ENCODE measurements around the gene ZNF19.
"Not testable (repeated sequence)": the region's sequence is repeated elsewhere in the genome, so short reads cannot be mapped to it uniquely, and the experiment has no call there.

The ZNF19 gene

GRCh38 chr16:71489122-71489521 is at the start of gene ZNF19:
Gene ZNF19, minus strand, starts transcription at chr16:71489324. Its CDS starts 7,210 bp downstream, at chr16:71482114.
- no peak for DNase-seq

- peak; percentile 75 for DNase-seq
Measured at GRCh38 chr16:71537643-71538042, 48.5 kb upstream of the ZNF19 start.

DNA sequence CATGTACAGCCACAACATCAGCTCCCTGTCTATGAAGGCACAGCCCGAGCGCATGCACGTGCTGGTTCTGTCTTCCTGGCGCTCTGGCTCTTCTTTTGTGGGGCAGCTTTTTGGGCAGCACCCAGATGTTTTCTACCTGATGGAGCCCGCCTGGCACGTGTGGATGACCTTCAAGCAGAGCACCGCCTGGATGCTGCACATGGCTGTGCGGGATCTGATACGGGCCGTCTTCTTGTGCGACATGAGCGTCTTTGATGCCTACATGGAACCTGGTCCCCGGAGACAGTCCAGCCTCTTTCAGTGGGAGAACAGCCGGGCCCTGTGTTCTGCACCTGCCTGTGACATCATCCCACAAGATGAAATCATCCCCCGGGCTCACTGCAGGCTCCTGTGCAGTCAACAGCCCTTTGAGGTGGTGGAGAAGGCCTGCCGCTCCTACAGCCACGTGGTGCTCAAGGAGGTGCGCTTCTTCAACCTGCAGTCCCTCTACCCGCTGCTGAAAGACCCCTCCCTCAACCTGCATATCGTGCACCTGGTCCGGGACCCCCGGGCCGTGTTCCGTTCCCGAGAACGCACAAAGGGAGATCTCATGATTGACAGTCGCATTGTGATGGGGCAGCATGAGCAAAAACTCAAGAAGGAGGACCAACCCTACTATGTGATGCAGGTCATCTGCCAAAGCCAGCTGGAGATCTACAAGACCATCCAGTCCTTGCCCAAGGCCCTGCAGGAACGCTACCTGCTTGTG is 47.8 kb upstream of the ZNF19 start:
- no peak for DNase-seq

DNA sequence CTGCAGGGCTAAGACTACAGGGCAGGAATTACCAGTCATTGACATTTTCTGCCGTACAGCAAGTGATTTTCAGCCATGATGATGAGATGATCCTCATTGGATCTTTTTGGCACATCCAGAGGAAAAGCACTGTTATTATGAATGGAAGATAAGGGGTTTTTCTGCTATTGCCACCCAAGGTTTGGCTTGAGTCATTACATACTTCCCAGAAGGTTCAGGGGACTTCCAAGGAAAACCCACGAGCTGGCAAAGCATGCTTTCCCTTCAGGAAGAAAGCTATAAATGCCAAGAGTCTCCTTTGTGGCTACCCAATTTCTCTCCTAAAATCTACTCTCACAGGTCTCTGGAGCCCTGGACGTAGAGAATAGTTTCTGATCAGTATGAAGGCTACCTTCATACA is 43.2 kb upstream of the ZNF19 start:
- no peak for DNase-seq

DNA sequence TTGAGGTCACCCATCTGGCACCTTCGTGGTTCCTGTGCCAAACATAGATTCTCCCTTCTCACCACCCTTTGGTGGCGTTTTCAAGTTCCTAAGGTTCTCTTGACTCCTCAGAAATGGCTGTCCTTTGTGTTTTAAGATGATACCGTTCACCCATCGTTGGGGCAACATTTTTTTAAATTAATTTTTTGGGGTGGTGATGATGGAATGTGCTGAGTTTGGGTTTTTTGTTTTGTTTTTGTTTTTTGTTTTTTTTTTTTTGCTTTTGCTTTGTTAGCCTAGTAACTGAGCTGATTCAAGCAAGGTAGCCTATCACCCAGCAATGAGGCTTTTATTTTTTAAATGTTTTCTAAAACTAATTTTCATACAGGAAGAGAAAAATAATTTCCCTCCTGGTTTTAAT is 39.7 kb upstream of the ZNF19 start:
- DNase-seq: no peak

DNA sequence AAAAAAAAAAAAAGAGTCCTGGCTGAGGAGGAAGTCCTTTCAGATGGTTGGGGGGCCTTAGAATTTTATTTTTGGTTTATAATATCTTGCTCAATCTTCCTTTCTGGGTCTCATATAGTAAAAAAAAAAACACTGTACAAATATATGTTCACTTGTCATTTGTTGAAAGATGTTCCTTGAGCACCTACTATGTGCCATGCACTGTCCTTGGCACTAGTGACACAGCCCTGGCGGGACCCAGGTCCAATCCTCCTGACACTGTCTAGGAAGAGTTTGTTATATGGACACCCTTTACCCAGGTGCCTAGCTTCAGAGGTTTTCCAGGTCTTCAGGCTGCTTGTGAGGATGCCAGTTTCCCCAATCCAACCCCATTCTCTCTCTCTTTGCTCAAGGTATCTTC is 39.1 kb upstream of the ZNF19 start:
- DNase-seq: no peak

DNA sequence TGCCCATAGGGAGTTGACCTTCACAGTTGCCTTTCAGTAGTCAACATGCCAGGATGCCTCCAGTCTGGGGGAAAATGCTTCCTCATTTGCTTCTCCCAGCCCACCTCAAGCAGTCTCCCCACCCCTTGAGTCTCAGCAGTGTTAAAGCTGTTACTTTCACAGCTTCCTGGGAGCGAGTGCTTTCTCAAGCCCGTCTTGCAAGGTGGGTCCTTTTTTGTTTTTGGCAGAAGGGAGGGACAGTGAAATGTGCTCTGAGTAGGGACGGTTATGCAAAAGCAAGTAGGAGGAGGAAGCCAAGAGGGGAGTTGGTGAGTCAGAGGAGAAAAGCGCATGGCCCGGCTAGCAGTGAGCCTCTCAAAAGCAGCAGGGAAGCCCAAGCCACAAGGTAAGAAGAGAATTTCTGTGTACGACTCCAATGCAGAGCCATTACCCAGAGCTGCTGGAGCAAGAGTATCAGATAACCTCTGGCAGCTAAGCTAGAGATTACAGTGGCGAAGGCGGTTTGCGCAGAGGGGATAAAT is 37.0 kb upstream of the ZNF19 start, which contains the start of gene CHST4:
Gene CHST4 (plus strand): TSS at position 316 of the 521 bp plus-strand sequence. CDS start 10,252 bp downstream, outside the sequence.
- DNase-seq: peak; percentile 72

DNA sequence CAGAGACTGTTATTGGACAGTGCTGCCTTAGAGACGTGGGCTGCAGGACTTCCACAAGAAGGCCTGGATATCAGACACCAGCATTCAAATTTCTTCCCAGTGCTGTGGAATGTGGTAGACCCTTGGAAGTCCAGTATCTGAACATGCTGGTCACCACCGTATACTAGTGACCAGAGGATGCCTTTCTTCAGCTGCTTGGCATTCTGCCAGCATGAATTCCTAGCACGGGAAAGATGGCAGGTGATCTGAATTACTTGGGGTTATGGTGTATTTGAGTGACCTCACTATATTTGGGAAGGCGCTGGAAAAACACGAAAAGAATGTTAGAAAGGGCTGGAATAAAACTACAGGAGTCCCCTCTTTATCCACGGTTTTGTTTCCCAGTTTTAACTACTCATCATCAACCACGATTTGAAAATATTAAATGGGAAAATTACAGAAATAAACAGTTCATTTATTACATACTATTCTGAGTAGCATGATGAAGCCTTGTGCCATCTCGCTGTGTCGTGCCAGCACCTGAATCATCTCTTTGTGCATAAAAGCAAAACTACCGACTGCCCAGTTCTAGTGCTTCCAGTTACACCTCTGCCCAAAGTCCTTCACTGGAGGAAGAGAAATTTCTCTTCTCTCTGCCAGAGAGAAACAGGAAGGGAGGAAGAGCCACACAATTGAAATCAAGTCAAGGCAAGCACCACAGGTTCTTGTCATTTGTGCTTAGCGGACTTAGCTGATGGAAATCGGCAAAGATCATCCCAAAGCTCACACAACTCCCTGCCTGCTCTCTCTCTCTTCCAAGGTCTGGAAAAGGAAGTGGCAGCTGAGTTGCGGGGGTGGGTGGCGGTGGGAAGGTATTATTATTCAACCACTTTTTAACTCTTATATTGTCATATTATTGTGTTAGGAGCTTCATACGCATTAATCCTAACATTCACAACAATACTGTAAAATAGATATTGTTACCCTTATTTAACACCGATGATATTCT is 35.7 kb upstream of the ZNF19 start:
- DNase-seq: no peak

DNA sequence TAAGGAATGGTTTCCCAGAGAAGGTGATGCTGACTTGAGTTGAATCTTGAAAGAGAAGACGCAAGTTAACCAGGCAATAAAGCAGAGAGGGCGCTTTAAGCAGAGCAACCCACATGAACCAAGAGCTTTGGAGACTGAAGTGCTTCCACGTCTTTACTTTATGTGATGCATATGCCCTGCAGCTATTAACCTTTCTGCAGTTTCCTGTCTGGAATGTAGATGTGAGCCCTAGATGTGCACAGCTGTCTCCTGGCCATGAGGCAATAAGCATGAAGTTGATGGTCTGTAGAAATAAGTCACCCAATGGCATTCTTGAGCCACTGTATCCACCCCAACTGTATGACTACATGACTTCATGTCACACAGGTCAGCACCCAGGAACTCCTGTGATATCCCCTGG is 31.4 kb upstream of the ZNF19 start:
- DNase-seq: no peak

DNA sequence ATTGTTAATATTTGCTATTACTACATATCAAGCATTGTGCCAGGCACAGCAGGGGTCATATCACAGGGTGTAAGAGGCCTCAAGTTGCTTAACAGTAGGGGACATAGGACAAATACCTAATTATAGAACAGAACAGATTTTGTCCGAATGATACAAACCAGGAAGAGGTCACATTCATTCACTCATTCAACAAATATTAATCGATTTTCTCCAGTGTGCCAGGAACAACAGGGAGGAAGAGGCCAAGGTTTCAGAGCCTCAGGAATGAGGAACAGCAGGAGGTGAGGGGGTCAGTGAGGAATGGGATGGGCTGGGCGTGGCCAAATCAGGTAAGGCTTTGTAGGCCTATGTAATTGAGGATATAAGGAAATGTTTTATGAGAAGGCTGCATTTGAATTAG is 25.9 kb upstream of the ZNF19 start:
- no peak for DNase-seq

- peak; percentile 14 for DNase-seq
Measured at GRCh38 chr16:71514476-71514875, 25.4 kb upstream of the ZNF19 start.

- no peak for DNase-seq
Measured at GRCh38 chr16:71513302-71513701, 24.2 kb upstream of the ZNF19 start.

DNA sequence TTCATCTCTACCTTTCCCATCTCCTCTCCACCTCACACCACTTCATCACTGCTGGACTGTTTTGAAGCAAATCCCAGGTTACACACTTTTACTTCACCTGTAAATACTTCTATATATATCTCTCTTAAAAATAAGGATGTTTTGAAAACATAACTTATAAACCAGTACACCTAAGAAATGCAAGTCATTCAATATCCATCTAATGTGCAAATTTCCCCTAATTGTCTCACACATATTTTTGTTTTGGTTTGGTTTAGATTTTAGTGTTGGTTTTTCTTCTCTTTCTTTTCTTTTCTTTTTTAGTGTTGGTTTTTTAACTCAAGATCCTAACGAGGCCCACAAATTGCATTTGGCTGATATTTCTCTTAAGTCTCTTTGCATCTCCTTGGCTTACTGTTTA is 17.9 kb upstream of the ZNF19 start:
- no peak for DNase-seq

- no peak for DNase-seq
Measured at GRCh38 chr16:71504901-71505300, 15.8 kb upstream of the ZNF19 start.

GRCh38 chr16:71504051-71504450 is 14.9 kb upstream of the ZNF19 start:
- DNase-seq: not testable (repeated sequence)

DNA sequence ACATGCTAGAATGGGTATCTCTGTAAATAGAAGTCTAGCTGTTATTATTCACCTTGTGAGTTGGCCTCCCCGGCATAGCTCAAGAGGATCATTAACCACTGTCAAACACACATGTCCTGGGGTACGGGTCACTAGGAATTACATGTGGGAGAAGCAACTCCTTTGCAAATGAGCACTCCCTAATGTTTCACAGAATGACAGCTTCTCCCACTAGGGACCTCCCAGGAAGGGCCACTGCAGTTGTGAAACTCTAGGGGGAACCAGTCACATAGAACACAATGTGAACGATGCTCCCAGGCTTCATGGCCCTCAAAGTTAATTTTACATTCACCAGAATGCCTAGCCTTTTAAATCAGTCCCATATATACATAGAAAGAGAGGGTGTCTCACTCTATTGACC is 12.4 kb upstream of the ZNF19 start:
- no peak for DNase-seq

DNA sequence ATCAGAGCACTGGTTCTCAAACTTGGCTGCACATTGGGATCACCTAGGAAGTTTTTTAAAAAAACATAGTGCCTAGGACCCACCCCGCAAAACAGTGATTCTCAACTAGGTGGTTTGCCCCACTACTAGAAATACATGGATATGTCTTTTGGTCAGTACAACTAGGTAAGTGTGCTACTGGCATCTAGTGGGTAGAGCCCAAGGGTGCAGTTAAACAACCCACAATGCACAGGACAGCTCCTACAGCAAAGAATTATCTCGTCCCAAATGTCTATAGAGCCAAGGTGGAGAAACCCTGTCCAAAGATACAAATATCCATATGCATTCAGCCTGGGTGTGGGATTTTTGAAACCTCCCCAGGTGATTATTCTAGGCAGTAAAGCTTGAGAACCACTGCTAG is 11.8 kb upstream of the ZNF19 start:
- no peak for DNase-seq

DNA sequence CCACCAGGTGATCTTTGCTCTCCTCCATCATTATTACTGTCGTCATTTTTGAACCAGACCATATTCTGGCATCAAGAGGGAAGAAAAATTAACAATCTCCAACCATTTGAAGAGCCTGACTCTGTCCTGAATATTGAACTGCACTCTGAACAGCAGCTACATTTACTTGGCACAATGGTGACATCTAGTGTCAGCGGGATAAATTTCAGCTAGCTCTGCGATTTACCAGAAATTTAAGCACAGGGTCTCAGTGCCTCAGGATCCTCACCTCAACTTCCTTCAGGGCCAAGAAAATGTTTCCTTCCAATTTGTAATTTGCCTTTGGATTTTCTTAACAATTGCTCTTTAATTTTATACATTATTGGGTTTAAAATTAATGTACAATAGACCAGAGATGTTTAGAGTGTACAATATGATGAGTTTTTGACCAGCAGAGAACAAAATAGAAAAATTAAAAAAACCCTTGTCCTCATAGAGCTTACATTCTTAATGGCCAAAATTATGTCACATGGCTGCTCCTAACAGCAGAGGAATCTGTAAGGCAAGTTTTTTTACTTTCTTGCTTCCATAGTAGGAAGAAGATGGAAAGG is 10.7 kb upstream of the ZNF19 start:
- DNase-seq: peak; percentile 78

DNA sequence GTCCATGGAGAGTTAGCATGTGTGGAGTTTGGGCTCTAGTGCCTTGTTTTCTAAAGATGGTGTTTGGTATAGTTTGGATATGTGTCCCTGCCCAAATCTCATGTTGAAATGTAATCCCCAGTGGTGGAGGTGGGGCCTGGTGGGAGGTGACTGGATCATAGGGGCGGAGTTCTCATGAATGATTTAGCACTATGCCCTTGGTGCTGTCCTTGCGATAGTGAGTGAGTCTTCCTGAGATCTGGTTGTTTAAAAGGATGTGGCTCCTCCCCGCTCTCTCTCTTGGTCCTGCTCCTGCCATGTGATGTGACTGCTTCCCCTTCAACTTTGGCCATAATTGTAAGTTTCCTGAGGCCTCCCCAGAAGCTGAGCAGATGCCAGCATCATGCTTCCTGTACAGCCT is 8.9 kb upstream of the ZNF19 start:
- DNase-seq: no peak

GRCh38 chr16:71493213-71493612 is 4.1 kb upstream of the ZNF19 start:
- DNase-seq: no peak

- DNase-seq: no peak
Measured at GRCh38 chr16:71492786-71493185, 3.7 kb upstream of the ZNF19 start.

DNA sequence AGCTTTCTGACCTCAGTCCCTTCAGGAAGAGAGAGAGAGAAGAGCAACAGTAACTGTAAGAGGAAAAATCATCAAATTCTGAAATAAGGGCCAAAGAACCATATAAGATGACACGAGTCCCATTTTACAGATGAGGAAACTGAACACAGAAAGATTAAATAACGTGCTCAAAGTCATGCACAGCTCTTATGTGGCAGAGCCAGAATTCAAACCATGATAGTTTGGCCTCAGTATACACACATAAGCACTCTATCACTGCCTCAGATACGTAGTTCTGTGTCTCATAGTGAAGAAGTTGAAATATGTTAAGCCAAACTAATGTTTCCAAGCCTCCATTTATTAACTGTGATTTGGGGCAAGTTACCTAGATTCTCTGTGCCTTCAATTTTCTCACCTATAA is 1.9 kb upstream of the ZNF19 start:
- no peak for DNase-seq

GRCh38 chr16:71490361-71490760 is 1.2 kb upstream of the ZNF19 start:
- DNase-seq: no peak
